Measurements from ENCODE around the gene VPS51. TPM values are rescaled to one million over a fixed set of nuclear protein-coding genes. Genes with fewer than 3 reads are reported as not detected.

VPS51 gene
- total RNA-seq, 2 experiments from 2014 or later = 104 to 116 TPM

Small RNA genes within 50 kb of the gene (microRNA-seq; reads per million reads assigned to microRNA genes)
- not detected for gene MIR6751

Other genes starting within 250 kb of the VPS51 start
- 100 to 1,000 TPM; 149 to 155 TPM for gene EHD1, start 217.6 kb upstream of the VPS51 start, total RNA-seq
- gene ATG2A, start 179.0 kb upstream of the VPS51 start, total RNA-seq = 10 to 100 TPM; 27.3 to 27.9 TPM
- gene PPP2R5B, start 171.5 kb upstream of the VPS51 start, total RNA-seq = 10 to 100 TPM; 11.7 to 12.3 TPM
- gene GPHA2, start 160.3 kb upstream of the VPS51 start, total RNA-seq = not detected
- not detected for gene MAJIN, start 124.1 kb upstream of the VPS51 start, total RNA-seq
- gene BATF2, start 99.2 kb upstream of the VPS51 start, total RNA-seq = under 1 TPM; 0.33 to 0.67 TPM
- gene ARL2, start 82.1 kb upstream of the VPS51 start, total RNA-seq = 10 to 100 TPM; 74.1 to 86.9 TPM
- 10 to 100 TPM; 18.9 to 29.2 TPM for gene SNX15, start 68.8 kb upstream of the VPS51 start, total RNA-seq
- gene SAC3D1, start 55.0 kb upstream of the VPS51 start, total RNA-seq = 10 to 100 TPM; 24.3 to 27.2 TPM
- 10 to 100 TPM; 14.8 to 15.3 TPM for gene NAALADL1, start 37.7 kb upstream of the VPS51 start, total RNA-seq
- gene CDCA5, start 12.2 kb upstream of the VPS51 start, total RNA-seq = 100 to 1,000 TPM; 128 to 147 TPM
- gene ZFPL1, start 12.0 kb upstream of the VPS51 start, total RNA-seq = 10 to 100 TPM; 28.3 to 32.4 TPM
- gene TM7SF2, start 15.7 kb downstream of the VPS51 start, total RNA-seq = 10 to 100 TPM; 21.0 to 26.2 TPM
- gene ZNHIT2, start 21.5 kb downstream of the VPS51 start, total RNA-seq = 10 to 100 TPM; 10.5 to 13.5 TPM
- gene FAU, start 25.9 kb downstream of the VPS51 start, total RNA-seq = 100 to 1,000 TPM; 899 to 972 TPM
- 10 to 100 TPM; 42.0 to 61.7 TPM for gene MRPL49, start 26.1 kb downstream of the VPS51 start, total RNA-seq
- 10 to 100 TPM; 34.4 to 35.1 TPM for gene SYVN1, start 38.3 kb downstream of the VPS51 start, total RNA-seq
- gene SPDYC, start 74.0 kb downstream of the VPS51 start, total RNA-seq = not detected
- 100 to 1,000 TPM; 137 to 174 TPM for gene CAPN1, start 85.7 kb downstream of the VPS51 start, total RNA-seq
- gene POLA2, start 165.7 kb downstream of the VPS51 start, total RNA-seq = 10 to 100 TPM; 79.8 to 89.5 TPM
- gene CDC42EP2, start 218.7 kb downstream of the VPS51 start, total RNA-seq = 1 to 10 TPM in 1 of 2 experiments, not detected in 1; 1.4 TPM
- gene DPF2, start 237.6 kb downstream of the VPS51 start, total RNA-seq = 10 to 100 TPM; 81.4 to 87.2 TPM

Measured in activated CD8-positive, alpha-beta memory T cell treated with anti-CD3 and anti-CD28 coated beads, Interleukin-2, amount 10 ng/mL, durations not matched to agents 7 days and 5 days (primary cell).